ENCODE measurements around the gene ATG101.

DNA sequence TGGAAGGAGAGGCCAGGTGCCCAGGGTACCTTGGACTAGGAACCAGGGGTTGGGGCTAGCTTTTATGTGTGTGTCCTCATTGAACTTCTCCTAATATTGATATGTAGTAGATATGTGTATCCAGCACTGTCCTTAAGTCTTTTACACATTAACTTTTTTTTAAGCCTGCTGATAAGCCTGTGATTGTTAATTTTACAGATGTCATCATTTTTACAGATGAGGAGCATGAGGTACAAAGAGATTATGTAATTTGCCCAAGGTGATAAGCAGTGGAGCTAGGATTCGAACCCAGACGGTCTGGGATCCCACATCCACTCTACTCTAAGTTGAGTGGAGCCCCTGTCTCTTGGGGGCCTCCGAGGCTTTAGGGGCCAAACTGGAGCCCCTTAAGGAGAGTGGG, 28.7 kb upstream of the ATG101 start:
- TF ChIP-seq POLR2A (IDR thresholded peaks at IDR 0.05; ENCODE audit: control extremely low read depth in 1 of 2, low read depth in 2 of 2, low read length in 2 of 2) (no peak), CHD1 (IDR thresholded peaks at IDR 0.05; ENCODE audit: low read depth, low read length) (no peak), GABPA (IDR thresholded peaks at IDR 0.05; ENCODE audit: borderline replicate concordance, insufficient read depth, low read length) (no peak), EP300 (IDR thresholded peaks at IDR 0.05; ENCODE audit: borderline replicate concordance in 1 of 2, low read depth in 2 of 2, low read length in 2 of 2) (no peak), TAF1 (IDR thresholded peaks at IDR 0.05; ENCODE audit: low read depth, low read length) (no peak)
- TF ChIP-seq, protein P1, sequence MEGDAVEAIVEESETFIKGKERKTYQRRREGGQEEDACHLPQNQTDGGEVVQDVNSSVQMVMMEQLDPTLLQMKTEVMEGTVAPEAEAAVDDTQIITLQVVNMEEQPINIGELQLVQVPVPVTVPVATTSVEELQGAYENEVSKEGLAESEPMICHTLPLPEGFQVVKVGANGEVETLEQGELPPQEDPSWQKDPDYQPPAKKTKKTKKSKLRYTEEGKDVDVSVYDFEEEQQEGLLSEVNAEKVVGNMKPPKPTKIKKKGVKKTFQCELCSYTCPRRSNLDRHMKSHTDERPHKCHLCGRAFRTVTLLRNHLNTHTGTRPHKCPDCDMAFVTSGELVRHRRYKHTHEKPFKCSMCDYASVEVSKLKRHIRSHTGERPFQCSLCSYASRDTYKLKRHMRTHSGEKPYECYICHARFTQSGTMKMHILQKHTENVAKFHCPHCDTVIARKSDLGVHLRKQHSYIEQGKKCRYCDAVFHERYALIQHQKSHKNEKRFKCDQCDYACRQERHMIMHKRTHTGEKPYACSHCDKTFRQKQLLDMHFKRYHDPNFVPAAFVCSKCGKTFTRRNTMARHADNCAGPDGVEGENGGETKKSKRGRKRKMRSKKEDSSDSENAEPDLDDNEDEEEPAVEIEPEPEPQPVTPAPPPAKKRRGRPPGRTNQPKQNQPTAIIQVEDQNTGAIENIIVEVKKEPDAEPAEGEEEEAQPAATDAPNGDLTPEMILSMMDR (IDR thresholded peaks at IDR 0.05; ENCODE audit: control extremely low read depth in 1 of 3, insufficient read depth in 1 of 3, low read depth in 1 of 3, low read length in 3 of 3) = no peak
- TF ChIP-seq, protein P2, sequence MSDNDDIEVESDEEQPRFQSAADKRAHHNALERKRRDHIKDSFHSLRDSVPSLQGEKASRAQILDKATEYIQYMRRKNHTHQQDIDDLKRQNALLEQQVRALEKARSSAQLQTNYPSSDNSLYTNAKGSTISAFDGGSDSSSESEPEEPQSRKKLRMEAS (IDR thresholded peaks at IDR 0.05) = no peak

Measured in H1 (cell line).